GM21825 (cell line): ENCODE results near the gene GRIA4.

Source experiments
- ATAC-seq: cut with Tn5 transposase; IDR thresholded peaks from one replicate; pipeline ENCODE4 v1.9.1; 2021; ENCODE audit warnings: mild to moderate bottlenecking, moderate library complexity; ENCODE audit not compliant: unreplicated experiment

The GRIA4 gene

GRCh38 chr11:105636496-105636895 is 26.6 kb downstream of the GRIA4 start:
- ATAC-seq, result no peak

- no peak for ATAC-seq
Measured at GRCh38 chr11:105639527-105639926, 29.7 kb downstream of the GRIA4 start.

- no peak for ATAC-seq
Measured at GRCh38 chr11:105641433-105641832, 31.6 kb downstream of the GRIA4 start.

GRCh38 chr11:105642870-105643269 is 33.0 kb downstream of the GRIA4 start:
- ATAC-seq, result no peak

GRCh38 chr11:105644839-105645573 is 35.1 kb downstream of the GRIA4 start:
- no peak for ATAC-seq

- no peak for ATAC-seq
Measured at GRCh38 chr11:105647780-105648179, 37.9 kb downstream of the GRIA4 start.

- ATAC-seq, result no peak
Measured at GRCh38 chr11:105648762-105649161, 38.9 kb downstream of the GRIA4 start.

- no peak for ATAC-seq
Measured at GRCh38 chr11:105665281-105665680, 55.4 kb downstream of the GRIA4 start.

GRCh38 chr11:105667441-105667840 is 57.6 kb downstream of the GRIA4 start:
- ATAC-seq, result no peak

- no peak for ATAC-seq
Measured at GRCh38 chr11:105670811-105671210, 60.9 kb downstream of the GRIA4 start.

- no peak for ATAC-seq
Measured at GRCh38 chr11:105673089-105673488, 63.2 kb downstream of the GRIA4 start.

- no peak for ATAC-seq
Measured at GRCh38 chr11:105689631-105690030, 79.8 kb downstream of the GRIA4 start.

- ATAC-seq, result no peak
Measured at GRCh38 chr11:105690467-105690866, 80.6 kb downstream of the GRIA4 start.

- ATAC-seq, result no peak
Measured at GRCh38 chr11:105693075-105693759, 83.3 kb downstream of the GRIA4 start.

- no peak for ATAC-seq
Measured at GRCh38 chr11:105696000-105696399, 86.1 kb downstream of the GRIA4 start.

GRCh38 chr11:105697291-105697690 is 87.4 kb downstream of the GRIA4 start:
- no peak for ATAC-seq

GRCh38 chr11:105699203-105699602 is 89.3 kb downstream of the GRIA4 start:
- ATAC-seq, result no peak

- ATAC-seq, result no peak
Measured at GRCh38 chr11:105700271-105700670, 90.4 kb downstream of the GRIA4 start.

GRCh38 chr11:105701098-105701497 is 91.2 kb downstream of the GRIA4 start:
- ATAC-seq, result no peak

GRCh38 chr11:105705786-105706530 is 96.1 kb downstream of the GRIA4 start:
- no peak for ATAC-seq

GRCh38 chr11:105713106-105713505 is 103.2 kb downstream of the GRIA4 start:
- ATAC-seq, result no peak

GRCh38 chr11:105713696-105714095 is 103.8 kb downstream of the GRIA4 start:
- ATAC-seq, result no peak
